HUES6 (cell line): ENCODE measurements around the gene DDX39A.

ENCODE experiments used
- H3K27ac ChIP-seq: 2 replicates; pipeline ENCODE4 v1.7.0; 2013; ENCODE audit warnings: low read depth, mild to moderate bottlenecking, low read length, inconsistent platforms
- H3K27me3 ChIP-seq: 2 replicates; pipeline ENCODE4 v1.6.1; 2013; ENCODE audit warnings: low read length; ENCODE audit not compliant: control insufficient read depth, insufficient read depth
- H3K36me3 ChIP-seq: 2 replicates; pipeline ENCODE4 v1.6.1; 2013; ENCODE audit warnings: low read length; ENCODE audit not compliant: control insufficient read depth, insufficient read depth
- H3K4me1 ChIP-seq: 2 replicates; pipeline ENCODE4 v1.6.1; 2013; ENCODE audit warnings: low read length; ENCODE audit not compliant: control insufficient read depth, insufficient read depth
- H3K4me3 ChIP-seq: 2 replicates; pipeline ENCODE4 v1.5.1; 2013; ENCODE audit warnings: low read depth, low read length
- H3K9ac ChIP-seq: one replicate; pipeline ENCODE4 v1.6.1; 2013; ENCODE audit warnings: mild to moderate bottlenecking, low read length
- H3K9me3 ChIP-seq: 2 replicates; pipeline ENCODE4 v1.6.1; 2013; ENCODE audit warnings: low read depth, low read length; ENCODE audit not compliant: control insufficient read depth, insufficient read depth

The DDX39A gene

DNA sequence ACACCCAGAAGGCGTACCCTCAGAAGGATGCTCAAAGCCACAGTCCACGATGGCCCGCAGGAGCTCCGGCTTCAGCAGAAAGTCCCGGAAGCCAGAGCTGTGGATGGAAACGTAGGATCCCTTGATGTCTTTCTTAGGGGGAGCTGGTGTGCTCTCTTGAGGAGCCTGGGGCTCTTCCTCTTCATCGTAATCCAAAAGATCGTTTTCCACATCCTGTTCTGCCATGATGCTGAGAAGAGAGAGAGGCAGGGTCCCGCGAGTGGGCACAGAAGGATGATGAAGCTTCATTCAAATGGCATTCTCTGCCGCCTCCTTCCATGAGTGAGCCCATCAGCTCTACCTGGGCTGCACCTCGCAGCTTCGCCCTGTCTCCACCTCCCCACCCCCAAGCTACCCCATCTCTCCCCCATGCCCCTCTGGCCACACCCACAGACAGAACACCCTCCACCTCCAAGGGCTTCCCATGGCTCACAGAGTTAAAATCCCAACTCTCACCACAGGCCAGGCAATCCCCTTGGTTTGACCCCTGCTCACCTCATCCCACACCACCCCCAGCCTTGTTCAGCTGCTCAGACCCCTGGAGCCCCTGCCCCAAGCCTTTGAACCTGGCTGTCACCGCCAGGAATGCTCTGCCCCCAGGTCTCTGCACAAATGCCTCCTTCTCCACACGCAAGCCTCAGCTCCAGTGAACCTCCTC lies 6.0 kb downstream of the DDX39A start:
- Histone ChIP-seq H3K9ac (no peak overlapping the region), H3K4me3 (no peak overlapping the region), H3K9me3 (no peaks in the 10 kb centered on the region), H3K36me3 (peaks cover 67% of the 10 kb centered on the region), H3K27ac (no peak overlapping the region; the same call in 1 of the 2 replicates), H3K27me3 (no peaks in the 10 kb centered on the region), H3K4me1 (0 out of 2 replicates have a peak, but pooled peaks cover 3% of the 10 kb centered on the region)

DNA sequence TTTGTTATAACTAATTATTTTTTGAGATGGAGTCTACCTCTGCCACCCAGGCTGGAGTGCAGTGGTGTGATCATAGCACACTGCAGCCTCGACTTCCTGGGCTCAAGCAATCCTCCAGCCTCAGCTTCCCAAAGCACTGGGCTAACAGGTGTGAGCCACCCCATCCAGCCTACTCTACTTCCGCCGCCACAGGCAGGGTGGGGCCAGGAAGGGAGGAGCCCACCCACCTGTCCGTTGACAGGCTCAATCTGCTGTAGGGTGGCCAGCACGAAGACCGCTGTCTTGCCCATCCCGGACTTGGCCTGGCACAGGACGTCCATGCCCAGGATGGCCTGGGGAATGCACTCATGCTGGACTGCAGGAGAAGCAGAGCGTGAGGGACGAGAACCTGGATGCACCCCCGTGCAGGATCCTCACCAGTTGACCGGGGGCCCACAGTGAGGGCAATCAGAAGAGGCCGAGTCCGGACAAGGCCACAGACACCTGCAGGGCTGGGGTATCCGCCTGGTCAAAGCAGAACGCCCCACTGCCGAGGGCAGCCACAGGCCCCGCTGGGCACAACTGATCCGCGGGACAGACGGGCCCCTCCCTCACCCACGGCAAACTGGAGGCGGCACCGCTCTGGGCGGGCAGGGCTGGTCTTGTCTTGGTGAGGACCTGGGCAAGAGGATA lies 6.7 kb downstream of the DDX39A start:
- Histone ChIP-seq H3K27me3 (no peaks in the 10 kb centered on the region), H3K9ac (no peak overlapping the region), H3K9me3 (no peaks in the 10 kb centered on the region), H3K27ac (no peak overlapping the region), H3K36me3 (peaks cover 74% of the 10 kb centered on the region), H3K4me1 (0 out of 2 replicates have a peak, but pooled peaks cover 3% of the 10 kb centered on the region), H3K4me3 (no peak overlapping the region)

DNA sequence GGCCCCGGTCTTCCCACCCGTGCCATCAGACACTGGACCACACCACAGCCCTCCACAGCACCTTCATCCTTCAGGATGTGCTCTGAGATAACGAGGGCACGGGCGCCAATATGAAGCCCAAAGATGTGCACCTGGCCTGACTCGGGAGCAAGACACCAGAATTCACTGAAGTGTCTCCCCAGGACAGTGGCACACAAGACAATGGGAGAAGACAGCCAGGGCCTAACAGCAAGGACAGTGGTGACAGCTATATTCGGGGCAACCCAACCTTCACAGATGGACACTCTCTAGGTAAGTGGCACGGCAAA lies 7.2 kb downstream of the DDX39A start:
- no peak overlapping the region for H3K27ac ChIP-seq
- H3K36me3 ChIP-seq, result peaks cover 77% of the 10 kb centered on the region

GRCh38 chr19:14411161-14411937 lies 7.8 kb downstream of the DDX39A start:
- H3K4me1 ChIP-seq, result 0 out of 2 replicates have a peak, but pooled peaks cover 10% of the 10 kb centered on the region

More for the DNA sequence above, 7.2 kb downstream of the DDX39A start:
- H3K27me3 ChIP-seq, result no peaks in the 10 kb centered on the region
- no peak overlapping the region for H3K9ac ChIP-seq
- H3K4me3 ChIP-seq, result no peak overlapping the region
- H3K4me1 ChIP-seq, result 0 out of 2 replicates have a peak, but pooled peaks cover 5% of the 10 kb centered on the region
- no peaks in the 10 kb centered on the region for H3K9me3 ChIP-seq

GRCh38 chr19:14410091-14411051 lies 8.8 kb downstream of the DDX39A start:
- no peak overlapping the region for H3K27ac ChIP-seq
- H3K27me3 ChIP-seq, result no peaks in the 10 kb centered on the region
- H3K4me3 ChIP-seq, result no peak overlapping the region
- H3K4me1 ChIP-seq, result peaks cover 15% of the 10 kb centered on the region
- no peaks in the 10 kb centered on the region for H3K9me3 ChIP-seq
- peaks cover 74% of the 10 kb centered on the region for H3K36me3 ChIP-seq
- H3K9ac ChIP-seq, result no peak overlapping the region

More at GRCh38 chr19:14411161-14411937, 7.8 kb downstream of the DDX39A start:
- no peak overlapping the region for H3K9ac ChIP-seq
- no peak overlapping the region for H3K27ac ChIP-seq
- H3K9me3 ChIP-seq, result no peaks in the 10 kb centered on the region
- H3K27me3 ChIP-seq, result no peaks in the 10 kb centered on the region
- peaks cover 77% of the 10 kb centered on the region for H3K36me3 ChIP-seq
- H3K4me3 ChIP-seq, result no peak overlapping the region

- Histone ChIP-seq H3K9me3 (no peaks in the 10 kb centered on the region), H3K27me3 (no peaks in the 10 kb centered on the region), H3K27ac (no peak overlapping the region), H3K4me1 (peaks cover 15% of the 10 kb centered on the region), H3K9ac (no peak overlapping the region), H3K36me3 (peaks cover 75% of the 10 kb centered on the region), H3K4me3 (no peak overlapping the region)
These were observed 9.8 kb downstream of the DDX39A start for GRCh38 chr19:14409146-14410023.

DNA sequence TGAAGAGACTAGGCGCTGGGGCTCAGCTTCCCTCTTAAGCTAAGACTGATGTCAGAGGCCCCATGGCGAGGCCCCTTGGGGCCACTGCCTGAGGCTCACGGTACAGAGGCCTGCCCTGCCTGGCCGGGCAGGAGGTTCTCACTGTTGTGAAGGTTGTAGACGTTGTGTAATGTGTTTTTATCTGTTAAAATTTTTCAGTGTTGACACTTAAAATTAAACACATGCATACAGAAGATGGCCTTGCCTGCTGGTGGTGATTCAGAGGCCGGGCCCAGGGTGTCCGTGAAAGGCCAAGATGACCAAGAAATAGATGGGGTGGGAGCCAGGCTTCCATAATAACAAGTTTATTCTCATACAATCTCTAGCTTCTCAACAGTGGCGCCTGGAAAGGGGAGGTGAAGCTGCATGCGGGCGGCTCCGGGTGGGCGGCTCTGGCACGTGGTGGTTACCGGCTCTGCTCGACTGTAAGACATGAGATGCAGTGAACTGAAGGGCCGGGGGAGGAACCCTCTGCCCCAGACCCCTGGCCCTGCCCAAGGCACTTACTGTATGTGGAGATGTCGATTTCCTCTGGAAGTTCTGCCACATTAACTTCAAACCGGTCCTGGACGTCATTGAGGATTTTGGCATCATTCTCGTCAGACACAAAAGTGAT lies 10.5 kb downstream of the DDX39A start:
- Histone ChIP-seq H3K27ac (no peak overlapping the region), H3K36me3 (peaks cover 75% of the 10 kb centered on the region), H3K4me3 (no peak overlapping the region), H3K9me3 (no peaks in the 10 kb centered on the region), H3K4me1 (peaks cover 12% of the 10 kb centered on the region), H3K9ac (no peak overlapping the region), H3K27me3 (no peaks in the 10 kb centered on the region)

DNA sequence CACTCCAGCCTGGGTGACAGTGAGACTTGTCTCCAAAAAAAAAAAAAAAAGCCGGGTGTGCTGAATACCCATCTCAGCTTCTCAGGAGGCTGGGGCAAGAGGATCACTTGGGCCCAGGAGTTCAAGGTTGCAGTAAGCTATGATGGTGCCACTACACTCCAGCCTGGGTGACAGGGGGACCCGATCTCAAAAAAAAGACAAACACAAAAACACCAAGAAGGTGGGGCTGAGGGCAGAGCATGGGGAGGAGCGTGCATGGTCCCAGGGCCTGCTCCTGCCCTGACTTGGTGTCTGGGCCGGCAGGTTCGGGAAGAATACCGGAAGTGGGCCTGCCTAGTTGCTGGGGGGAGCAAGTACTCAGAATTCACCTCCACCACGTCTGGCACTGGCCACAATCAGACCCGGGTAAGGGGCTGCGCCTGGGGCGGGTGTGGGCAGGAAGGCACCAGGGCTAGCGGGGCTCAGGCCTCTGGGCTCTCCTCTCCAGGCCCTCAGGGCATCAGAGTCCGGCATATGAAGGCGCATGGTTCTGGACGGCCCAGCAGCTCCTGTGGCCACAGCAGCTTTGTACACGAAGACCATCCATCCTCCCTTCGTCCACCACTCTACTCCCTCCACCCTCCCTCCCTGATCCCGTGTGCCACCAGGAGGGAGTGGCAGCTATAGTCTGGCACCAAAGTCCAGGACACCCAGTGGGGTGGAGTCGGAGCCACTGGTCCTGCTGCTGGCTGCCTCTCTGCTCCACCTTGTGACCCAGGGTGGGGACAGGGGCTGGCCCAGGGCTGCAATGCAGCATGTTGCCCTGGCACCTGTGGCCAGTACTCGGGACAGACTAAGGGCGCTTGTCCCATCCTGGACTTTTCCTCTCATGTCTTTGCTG lies 11.3 kb downstream of the DDX39A start:
- peaks cover 67% of the 10 kb centered on the region for H3K36me3 ChIP-seq
- no peak overlapping the region for H3K9ac ChIP-seq
- H3K9me3 ChIP-seq, result no peaks in the 10 kb centered on the region
- H3K27me3 ChIP-seq, result no peaks in the 10 kb centered on the region
- peaks cover 12% of the 10 kb centered on the region for H3K4me1 ChIP-seq
- no peak overlapping the region for H3K4me3 ChIP-seq
- H3K27ac ChIP-seq, result no peak overlapping the region
